Measurements from ENCODE around the gene PVALEF.

PVALEF gene

DNA sequence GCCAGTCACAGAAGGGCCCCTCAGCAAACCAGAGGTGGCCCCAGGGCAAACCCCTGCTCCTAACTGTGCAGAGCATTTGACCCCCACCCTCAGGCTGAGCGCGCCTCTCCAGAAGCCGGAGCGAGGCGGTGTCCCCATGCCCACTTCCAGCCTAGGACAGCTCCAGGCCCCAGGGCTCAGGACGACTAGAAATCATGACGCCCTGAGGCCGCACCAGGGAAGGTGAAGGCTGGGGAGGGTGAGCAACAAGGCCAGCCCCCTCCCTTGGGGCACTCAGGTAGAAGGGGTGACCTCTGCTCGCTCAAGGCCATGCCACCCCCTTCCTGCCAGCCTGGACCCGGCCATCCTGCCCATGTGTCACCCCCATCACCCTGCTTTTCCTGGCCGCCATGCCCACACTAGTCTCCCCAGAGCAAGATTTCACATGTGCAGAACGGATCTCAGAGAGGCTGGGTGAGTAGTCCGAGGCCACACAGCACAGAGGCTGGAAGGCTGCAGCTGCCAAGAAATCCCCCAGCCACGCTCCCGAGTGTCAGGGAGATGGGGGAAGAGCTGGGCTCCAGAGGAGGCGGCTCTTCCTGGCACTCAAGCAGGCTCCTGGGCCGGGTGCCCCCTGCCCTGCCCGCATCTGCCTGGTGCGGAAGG is 2.1 kb upstream of the PVALEF start:
- Histone ChIP-seq H3K4me3 (ENCODE audit: low read length in 2 of 2) (no peak overlapping the region), H3K4me1 (ENCODE audit: control insufficient read depth in 2 of 2, insufficient read depth in 1 of 2, low read depth in 1 of 2, low read length in 2 of 2) (peaks cover 12 to 19% of the 10 kb centered on the region in 2 donors), H3K14ac (ENCODE audit: low read length) (no peak overlapping the region), H2AFZ (ENCODE audit: low read length) (no peak overlapping the region), H2BK15ac (ENCODE audit: low read length) (peak overlapping the region; percentile 58), H2AK5ac (ENCODE audit: low read depth, low read length) (peak overlapping the region; percentile 70), H3K4me2 (ENCODE audit: insufficient read depth, low read length, poor library complexity, severe bottlenecking) (no peak overlapping the region), H2BK120ac (ENCODE audit: low read depth, low read length) (no peak overlapping the region), H4K8ac (ENCODE audit: low read depth, low read length) (no peak overlapping the region), H2BK12ac (ENCODE audit: low read length) (peak overlapping the region; percentile 58), H2BK5ac (ENCODE audit: low read length) (no peak overlapping the region), H3K36me3 (replicated peaks in 1 of 2; ENCODE audit: control insufficient read depth in 2 of 2, insufficient read depth in 2 of 2, low read length in 2 of 2) (no peaks in the 10 kb centered on the region), H3K79me1 (ENCODE audit: low read depth, low read length) (peaks cover 4% of the 10 kb centered on the region), H3K27ac (replicated peaks; ENCODE audit: low read length) (no peak overlapping the region), H3K27me3 (ENCODE audit: control insufficient read depth in 3 of 3, insufficient read depth in 3 of 3, low read depth in 1 of 3, low read length in 3 of 3) (peaks cover 0 to 13% (median 2%) of the 10 kb centered on the region in 3 experiments), H3K9me3 (replicated peaks in 1 of 2; ENCODE audit: control insufficient read depth in 2 of 2, insufficient read depth in 1 of 2, low read depth in 1 of 2, low read length in 2 of 2) (no peaks in the 10 kb centered on the region), H3K18ac (ENCODE audit: low read length) (no peak overlapping the region), H3K23ac (ENCODE audit: low read depth, low read length, poor library complexity) (peak overlapping the region; percentile 85), H3K9ac (ENCODE audit: low read depth, low read length, poor library complexity) (peak overlapping the region; percentile 44), H3K4ac (ENCODE audit: low read length) (no peak overlapping the region), H4K91ac (ENCODE audit: low read depth, low read length, poor library complexity) (no peak overlapping the region)
- no CpG with 5 or more reads among the region's 19 CpGs for WGBS, 2 donors (ENCODE audit: extremely low coverage in 2 of 2, insufficient read length in 2 of 2, insufficient replicate concordance in 1 of 2)
- DNase-seq (ENCODE audit: low spot score): no peak

DNA sequence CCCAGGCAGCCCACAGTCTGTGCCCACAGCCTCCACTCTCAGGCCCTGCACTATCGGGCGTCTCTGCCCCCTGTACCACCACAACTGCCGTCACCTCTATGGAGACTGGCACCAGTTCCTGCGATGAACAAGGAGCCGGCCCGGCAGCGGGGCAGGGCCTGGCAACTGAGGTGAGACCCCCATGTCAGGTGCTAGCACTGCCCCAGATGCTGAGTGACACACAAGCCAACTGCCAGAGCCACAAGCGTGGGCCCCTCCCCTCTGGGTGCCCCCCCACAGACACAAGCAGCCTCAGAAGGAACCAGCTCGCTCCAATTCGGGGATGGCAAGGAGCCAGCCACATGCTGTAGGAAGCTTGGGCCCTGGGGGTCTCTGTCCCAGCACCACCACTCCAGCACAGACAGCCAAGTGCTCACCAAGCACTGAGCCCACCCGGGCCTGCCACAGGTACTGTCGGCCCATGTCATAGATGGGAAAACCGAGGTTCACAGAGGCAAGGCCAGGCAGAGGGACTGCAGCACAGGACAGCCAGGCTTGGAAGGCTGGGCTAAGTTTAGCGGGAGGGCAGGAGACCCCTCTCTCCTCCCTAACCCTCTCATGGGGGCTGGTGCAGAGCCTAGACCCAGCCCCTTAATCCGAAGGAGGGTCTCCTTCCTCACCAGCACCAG is 1.5 kb upstream of the PVALEF start:
- Histone ChIP-seq H3K9me3 (replicated peaks in 1 of 2; ENCODE audit: control insufficient read depth in 2 of 2, insufficient read depth in 1 of 2, low read depth in 1 of 2, low read length in 2 of 2) (no peaks in the 10 kb centered on the region), H3K27me3 (ENCODE audit: control insufficient read depth in 3 of 3, insufficient read depth in 3 of 3, low read depth in 1 of 3, low read length in 3 of 3) (peaks cover 0 to 11% (median 2%) of the 10 kb centered on the region in 3 experiments), H3K79me1 (ENCODE audit: low read depth, low read length) (peaks cover 4% of the 10 kb centered on the region), H2BK15ac (ENCODE audit: low read length) (peak overlapping the region; percentile 92), H4K8ac (ENCODE audit: low read depth, low read length) (no peak overlapping the region), H3K4me3 (ENCODE audit: low read length in 2 of 2) (no peak overlapping the region), H2BK5ac (ENCODE audit: low read length) (no peak overlapping the region), H3K23ac (ENCODE audit: low read depth, low read length, poor library complexity) (no peak overlapping the region), H2BK120ac (ENCODE audit: low read depth, low read length) (peak overlapping the region; percentile 72), H2AFZ (ENCODE audit: low read length) (no peak overlapping the region), H3K18ac (ENCODE audit: low read length) (peak overlapping the region; percentile 57), H3K27ac (replicated peaks; ENCODE audit: low read length) (no peak overlapping the region), H3K4ac (ENCODE audit: low read length) (no peak overlapping the region), H2AK5ac (ENCODE audit: low read depth, low read length) (peak overlapping the region; percentile 99), H2BK12ac (ENCODE audit: low read length) (peak overlapping the region; percentile 58), H3K4me1 (ENCODE audit: control insufficient read depth in 2 of 2, insufficient read depth in 1 of 2, low read depth in 1 of 2, low read length in 2 of 2) (peaks cover 12 to 19% of the 10 kb centered on the region in 2 donors), H3K4me2 (ENCODE audit: insufficient read depth, low read length, poor library complexity, severe bottlenecking) (no peak overlapping the region), H3K9ac (ENCODE audit: low read depth, low read length, poor library complexity) (peak overlapping the region; percentile 70), H3K36me3 (replicated peaks in 1 of 2; ENCODE audit: control insufficient read depth in 2 of 2, insufficient read depth in 2 of 2, low read length in 2 of 2) (no peaks in the 10 kb centered on the region), H4K91ac (ENCODE audit: low read depth, low read length, poor library complexity) (no peak overlapping the region), H3K14ac (ENCODE audit: low read length) (peak overlapping the region; percentile 38)
- WGBS, 2 donors (ENCODE audit: extremely low coverage in 2 of 2, insufficient read length in 2 of 2, insufficient replicate concordance in 1 of 2): no CpG with 5 or more reads among the region's 15 CpGs
- DNase-seq (ENCODE audit: low spot score): no peak

DNA sequence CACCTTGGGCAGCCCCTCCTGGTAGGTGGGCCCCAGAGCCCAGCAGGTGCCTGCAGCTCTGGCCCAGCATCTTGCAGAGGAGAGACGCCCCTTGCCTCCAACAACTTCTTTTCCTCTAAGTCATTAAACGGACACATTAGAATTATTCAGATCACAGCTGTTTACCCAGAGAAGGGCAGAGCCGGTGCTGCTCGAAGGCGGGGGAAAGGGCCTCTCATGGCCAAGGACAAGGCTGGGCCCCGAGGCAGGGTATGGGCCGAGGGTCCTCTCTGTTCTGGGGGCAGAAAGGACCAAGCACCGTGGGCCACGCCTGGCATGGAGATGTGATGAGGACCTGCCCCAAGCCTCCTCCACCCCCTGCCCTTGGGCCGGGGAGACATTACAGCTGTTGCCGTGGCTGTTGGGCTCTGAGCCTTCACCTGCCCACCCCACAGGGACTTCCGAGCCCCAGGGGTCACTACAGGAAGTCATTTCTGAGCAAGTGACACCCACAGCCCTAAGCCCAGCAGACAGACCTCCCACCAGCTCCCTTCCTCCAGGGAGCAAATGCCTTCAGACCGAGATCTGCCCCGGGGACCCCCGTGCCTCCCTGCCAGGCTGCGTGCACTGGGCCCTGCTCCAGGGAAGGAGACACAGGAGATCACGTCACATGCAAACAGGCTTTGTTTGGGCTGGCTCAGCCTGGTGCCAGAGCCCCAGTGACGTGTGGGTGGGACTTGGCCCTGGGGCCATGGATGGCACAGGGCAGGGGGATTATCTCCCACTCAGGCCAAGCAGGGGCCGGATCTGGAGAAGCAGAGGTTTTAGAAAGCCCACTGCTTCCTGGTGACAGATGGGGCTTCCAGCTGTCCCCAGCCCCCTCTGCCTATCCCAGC is 699 bp upstream of the PVALEF start:
- H3K27ac ChIP-seq (replicated peaks; ENCODE audit: low read length): peak overlapping the region; percentile 27
- H3K4me1 ChIP-seq (ENCODE audit: control insufficient read depth in 2 of 2, insufficient read depth in 1 of 2, low read depth in 1 of 2, low read length in 2 of 2): peaks cover 12 to 19% of the 10 kb centered on the region in 2 donors
- H3K27me3 ChIP-seq (ENCODE audit: control insufficient read depth in 3 of 3, insufficient read depth in 3 of 3, low read depth in 1 of 3, low read length in 3 of 3): peaks cover 0 to 11% (median 2%) of the 10 kb centered on the region in 3 experiments
- peaks cover 5% of the 10 kb centered on the region for H3K79me1 ChIP-seq (ENCODE audit: low read depth, low read length)
- peak overlapping the region; percentile 86 for H3K4me2 ChIP-seq (ENCODE audit: insufficient read depth, low read length, poor library complexity, severe bottlenecking)
- no peaks in the 10 kb centered on the region for H3K9me3 ChIP-seq (replicated peaks in 1 of 2; ENCODE audit: control insufficient read depth in 2 of 2, insufficient read depth in 1 of 2, low read depth in 1 of 2, low read length in 2 of 2)
- peak overlapping the region; percentile 98 for H2BK12ac ChIP-seq (ENCODE audit: low read length)
- peak overlapping the region; percentile 71 for H2BK5ac ChIP-seq (ENCODE audit: low read length)
- WGBS, 2 donors (ENCODE audit: extremely low coverage in 2 of 2, insufficient read length in 2 of 2, insufficient replicate concordance in 1 of 2): no CpG with 5 or more reads among the region's 19 CpGs
- peak overlapping the region; percentile 98 for H3K18ac ChIP-seq (ENCODE audit: low read length)
- H4K91ac ChIP-seq (ENCODE audit: low read depth, low read length, poor library complexity): no peak overlapping the region
- peak overlapping the region; percentile 65 for H4K8ac ChIP-seq (ENCODE audit: low read depth, low read length)
- peak overlapping the region; percentile 92 for H2AFZ ChIP-seq (ENCODE audit: low read length)
- H2AK5ac ChIP-seq (ENCODE audit: low read depth, low read length): peak overlapping the region; percentile 99
- peak overlapping the region; percentile 83 for H3K9ac ChIP-seq (ENCODE audit: low read depth, low read length, poor library complexity)
- peak overlapping the region; percentile 76 for H3K4ac ChIP-seq (ENCODE audit: low read length)
- H3K36me3 ChIP-seq (replicated peaks in 1 of 2; ENCODE audit: control insufficient read depth in 2 of 2, insufficient read depth in 2 of 2, low read length in 2 of 2): no peaks in the 10 kb centered on the region
- peak overlapping the region; percentile 94 for H3K14ac ChIP-seq (ENCODE audit: low read length)
- H3K23ac ChIP-seq (ENCODE audit: low read depth, low read length, poor library complexity): peak overlapping the region; percentile 95
- peak overlapping the region; percentile 24 to 53 for H3K4me3 ChIP-seq (ENCODE audit: low read length in 2 of 2)
- no peak for DNase-seq (ENCODE audit: low spot score)
- H2BK120ac ChIP-seq (ENCODE audit: low read depth, low read length): peak overlapping the region; percentile 100
- peak overlapping the region; percentile 98 for H2BK15ac ChIP-seq (ENCODE audit: low read length)
